GM12873 (cell line): ENCODE measurements around the gene TMEM184B.

Experiments
- TF ChIP-seq, protein P1 (sequence below): IDR thresholded peaks from 2 replicates; pipeline ENCODE4 v1.5.1; 2012; ENCODE audit warnings: low read depth, mild to moderate bottlenecking, moderate library complexity, low read length, control low read depth; ENCODE audit not compliant: insufficient read depth; ENCODE audit errors: missing control alignments

Gene TMEM184B

DNA sequence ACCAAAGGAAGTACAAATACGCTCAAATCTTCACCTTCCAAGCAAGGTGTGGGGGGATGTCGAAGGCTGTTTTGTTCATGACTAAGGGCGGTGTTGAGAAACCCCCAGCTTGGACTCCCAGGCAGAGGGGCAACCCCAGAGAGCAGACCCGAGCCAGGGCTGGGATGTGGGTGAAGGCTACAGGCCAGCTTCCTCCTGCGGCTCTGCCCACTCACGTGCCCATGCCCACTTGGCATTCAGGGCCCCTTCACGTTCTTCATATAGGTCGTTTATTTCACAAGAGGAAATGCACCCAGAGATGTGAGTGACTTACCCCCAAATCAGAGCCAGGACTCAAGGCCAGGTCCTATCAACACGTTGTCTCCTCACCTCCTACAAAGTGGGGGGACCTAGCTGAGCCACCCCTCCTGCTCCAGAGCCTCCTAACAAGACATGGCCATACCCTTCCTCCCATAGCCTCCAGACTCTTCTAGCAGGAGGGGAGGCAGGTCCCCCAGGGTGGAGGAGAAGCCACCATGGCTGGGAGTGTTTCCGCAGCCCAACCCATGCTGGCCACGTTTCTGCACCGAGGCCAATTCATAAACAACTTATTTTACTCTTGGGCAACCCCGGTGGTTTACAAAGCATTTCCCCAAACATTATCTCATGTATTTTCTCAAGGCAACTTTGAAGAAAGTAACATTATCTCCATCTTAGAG, 22.0 kb downstream of the TMEM184B start:
- TF ChIP-seq, protein P1, sequence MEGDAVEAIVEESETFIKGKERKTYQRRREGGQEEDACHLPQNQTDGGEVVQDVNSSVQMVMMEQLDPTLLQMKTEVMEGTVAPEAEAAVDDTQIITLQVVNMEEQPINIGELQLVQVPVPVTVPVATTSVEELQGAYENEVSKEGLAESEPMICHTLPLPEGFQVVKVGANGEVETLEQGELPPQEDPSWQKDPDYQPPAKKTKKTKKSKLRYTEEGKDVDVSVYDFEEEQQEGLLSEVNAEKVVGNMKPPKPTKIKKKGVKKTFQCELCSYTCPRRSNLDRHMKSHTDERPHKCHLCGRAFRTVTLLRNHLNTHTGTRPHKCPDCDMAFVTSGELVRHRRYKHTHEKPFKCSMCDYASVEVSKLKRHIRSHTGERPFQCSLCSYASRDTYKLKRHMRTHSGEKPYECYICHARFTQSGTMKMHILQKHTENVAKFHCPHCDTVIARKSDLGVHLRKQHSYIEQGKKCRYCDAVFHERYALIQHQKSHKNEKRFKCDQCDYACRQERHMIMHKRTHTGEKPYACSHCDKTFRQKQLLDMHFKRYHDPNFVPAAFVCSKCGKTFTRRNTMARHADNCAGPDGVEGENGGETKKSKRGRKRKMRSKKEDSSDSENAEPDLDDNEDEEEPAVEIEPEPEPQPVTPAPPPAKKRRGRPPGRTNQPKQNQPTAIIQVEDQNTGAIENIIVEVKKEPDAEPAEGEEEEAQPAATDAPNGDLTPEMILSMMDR = no peak

DNA sequence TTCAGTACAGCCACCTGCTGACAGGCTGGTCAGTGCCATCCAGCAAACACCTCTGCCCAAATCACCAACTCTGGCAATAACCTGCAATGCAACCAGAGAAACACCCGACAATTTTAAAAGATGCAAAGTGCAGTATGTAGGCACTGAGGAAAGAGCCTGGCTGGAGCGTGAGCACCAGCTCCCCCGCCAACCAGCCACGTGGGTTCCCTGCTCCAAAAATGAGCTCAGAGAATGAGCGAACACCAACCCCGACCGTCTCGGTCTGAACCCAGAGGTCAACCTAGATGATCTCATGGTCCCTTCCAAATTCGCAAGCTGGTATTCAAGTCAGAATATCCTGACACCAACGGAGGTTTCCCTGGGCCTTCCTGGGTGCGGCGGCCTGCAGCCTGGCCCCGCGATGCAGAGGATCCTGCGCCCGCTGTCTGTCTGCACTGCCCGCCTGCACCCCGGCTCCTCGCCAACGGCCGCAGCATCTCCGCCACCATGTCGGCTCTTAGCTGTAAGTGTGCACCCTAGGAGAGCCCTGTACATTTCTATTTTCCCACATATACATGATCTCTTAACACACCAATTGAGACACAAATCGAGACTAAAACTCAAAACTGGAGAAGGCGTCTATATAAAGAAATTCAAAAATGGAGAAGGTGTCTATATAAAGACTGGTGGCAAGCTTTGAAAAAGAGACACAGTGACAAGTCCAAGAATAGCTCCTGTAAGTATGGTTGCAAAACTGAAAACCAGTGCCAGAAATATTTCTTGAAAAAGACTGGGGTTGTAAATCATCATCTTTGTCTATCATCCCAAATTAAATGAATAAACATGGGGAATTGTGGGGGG, 22.8 kb downstream of the TMEM184B start:
- TF ChIP-seq, protein P1 = no peak

DNA sequence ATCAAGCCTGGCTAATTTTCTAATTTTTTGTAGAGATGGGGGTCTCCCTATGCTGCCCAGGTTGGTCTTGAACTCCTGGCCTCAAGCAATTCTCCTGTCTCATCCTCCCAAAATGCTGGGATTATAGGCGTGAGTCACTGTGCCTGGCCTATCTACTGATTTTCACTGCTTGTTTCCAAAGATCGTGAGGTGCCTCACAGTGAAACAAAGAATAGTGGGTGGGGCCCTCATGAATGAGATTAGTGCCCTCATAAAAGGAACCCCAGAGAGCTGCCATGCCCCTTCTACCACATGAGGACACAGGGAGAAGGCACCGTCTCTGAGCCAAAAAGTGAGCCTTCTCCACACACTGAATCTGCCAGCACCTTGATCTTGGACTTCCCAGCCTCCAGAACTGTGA, 23.5 kb downstream of the TMEM184B start:
- TF ChIP-seq, protein P1 = no peak

DNA sequence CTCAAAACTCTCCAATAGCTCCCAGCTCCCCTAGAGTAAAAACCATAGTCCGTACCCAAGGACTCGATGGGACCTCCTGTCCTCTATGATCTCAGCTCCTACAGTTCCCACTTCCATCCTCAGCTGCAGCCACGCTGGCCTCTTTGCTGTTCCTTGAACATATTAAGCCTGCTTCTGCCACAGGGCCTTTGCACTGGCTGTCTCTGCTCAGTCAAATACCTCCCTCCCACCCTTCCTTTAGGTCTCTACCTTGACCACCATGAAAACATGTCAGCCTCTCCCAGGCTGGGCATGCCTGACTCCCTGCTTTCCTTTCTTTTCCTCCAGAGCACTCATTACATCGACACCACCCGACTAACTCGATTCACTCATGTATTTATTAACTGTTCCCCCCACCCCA, 24.5 kb downstream of the TMEM184B start:
- TF ChIP-seq, protein P1 = no peak

DNA sequence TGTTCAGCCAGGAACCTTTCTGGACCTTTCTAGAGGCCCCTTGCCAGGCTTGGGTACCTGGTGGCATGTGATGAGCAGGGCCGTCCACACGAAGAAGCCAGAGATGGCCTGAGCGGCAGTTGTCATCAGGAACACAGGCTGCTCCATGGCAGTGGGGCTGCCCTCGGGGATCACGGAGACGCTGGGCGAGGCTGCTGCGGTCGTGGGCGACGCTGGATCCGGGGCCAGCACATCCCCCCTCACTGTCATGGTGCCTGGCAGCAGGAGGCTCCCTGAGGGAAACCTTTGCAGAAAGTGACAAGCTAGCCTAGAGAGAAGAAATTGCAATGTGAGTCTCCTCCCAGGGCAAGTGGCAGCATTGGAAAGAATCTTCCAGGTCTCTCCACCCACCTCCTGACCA, 25.1 kb downstream of the TMEM184B start:
- TF ChIP-seq, protein P1 = no peak

DNA sequence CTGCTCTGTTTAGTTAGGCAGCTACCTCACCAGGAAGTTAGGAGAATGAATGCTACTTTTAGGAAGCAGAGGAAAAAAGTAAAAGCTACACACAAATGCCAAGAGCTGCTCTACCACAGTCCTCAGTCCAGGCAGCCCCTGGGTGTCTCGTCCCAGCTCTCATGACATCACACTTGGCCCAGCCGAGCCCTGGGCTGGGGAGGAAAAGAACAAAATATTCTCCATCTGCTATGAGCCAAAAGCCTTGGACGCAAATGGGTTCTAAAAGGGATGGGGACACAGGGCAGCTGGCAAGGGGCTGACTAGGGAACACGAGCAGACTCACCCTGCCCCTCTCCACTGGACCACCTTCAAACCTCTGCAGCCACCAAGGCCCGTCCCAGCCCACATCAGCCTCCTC, 26.1 kb downstream of the TMEM184B start:
- TF ChIP-seq, protein P1 = no peak

DNA sequence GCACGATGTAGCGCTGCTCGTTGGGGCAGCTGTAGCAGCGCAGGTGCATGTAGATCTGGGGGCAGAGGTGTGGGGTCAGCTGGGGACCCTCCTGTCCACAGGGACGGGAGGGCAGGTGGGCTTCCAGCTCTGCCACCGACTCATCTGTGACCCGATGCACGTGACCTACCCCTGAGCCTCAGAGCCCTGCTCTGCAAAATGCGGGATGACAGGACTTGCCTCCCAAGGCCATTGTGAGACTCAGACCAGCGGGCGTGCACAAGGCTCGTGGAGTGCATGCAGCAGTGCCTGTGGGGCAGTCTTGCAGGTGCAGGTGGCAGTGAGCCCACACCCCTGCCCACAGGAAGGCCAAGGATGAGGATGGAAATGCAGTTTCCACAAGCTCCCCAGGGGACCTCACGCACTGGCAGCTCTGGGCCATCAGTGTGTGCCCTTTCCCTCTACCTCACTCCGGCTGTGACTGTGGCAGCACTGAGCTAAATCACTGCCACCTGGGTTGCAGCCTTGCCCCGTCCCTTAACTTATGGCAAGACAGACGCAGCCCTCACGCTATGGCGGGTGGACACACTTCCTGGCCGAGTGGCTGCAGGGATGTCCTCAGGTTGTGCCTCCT, 26.7 kb downstream of the TMEM184B start:
- TF ChIP-seq, protein P1 = no peak
